ENCODE data around the gene NRP2. TPM values are rescaled to one million over a fixed set of nuclear protein-coding genes. Genes with fewer than 3 reads are reported as not detected.

Gene NRP2
- total RNA-seq, 2 experiments from 2014 or later = 0.26 to 5.7 TPM

- H3K36me3 Mint-ChIP-seq = no peaks in the 10 kb centered on the region
- no peak overlapping the region for H3K4me3 Mint-ChIP-seq
- no peaks in the 10 kb centered on the region for H3K4me1 Mint-ChIP-seq
- no peaks in the 10 kb centered on the region for H3K9me3 Mint-ChIP-seq (ENCODE audit: low read depth)
- H3K27ac Mint-ChIP-seq = no peak overlapping the region
- DNase-seq (no peak), ATAC-seq (no peak)
- H3K27me3 Mint-ChIP-seq = peaks cover 5% of the 10 kb centered on the region
- CTCF ChIA-PET = no interaction called here
Observed at GRCh38 chr2:205806143-205806905, 124.0 kb downstream of the NRP2 start.

- Mint-ChIP-seq H3K27ac (no peak overlapping the region), H3K4me1 (no peaks in the 10 kb centered on the region), H3K27me3 (peaks cover 9% of the 10 kb centered on the region), H3K4me3 (no peak overlapping the region), H3K36me3 (no peaks in the 10 kb centered on the region), H3K9me3 (ENCODE audit: low read depth) (no peaks in the 10 kb centered on the region)
- ATAC-seq (no peak), DNase-seq (no peak)
- CTCF ChIA-PET = no interaction called here
Observed at GRCh38 chr2:205807229-205807628, 124.9 kb downstream of the NRP2 start.

GRCh38 chr2:205807758-205808157 lies 125.5 kb downstream of the NRP2 start:
- no peak overlapping the region for H3K27ac Mint-ChIP-seq
- H3K4me1 Mint-ChIP-seq = no peaks in the 10 kb centered on the region
- no peaks in the 10 kb centered on the region for H3K36me3 Mint-ChIP-seq
- ATAC-seq = no peak
- no peaks in the 10 kb centered on the region for H3K9me3 Mint-ChIP-seq (ENCODE audit: low read depth)
- H3K27me3 Mint-ChIP-seq = peaks cover 9% of the 10 kb centered on the region
- DNase-seq = no peak
- no peak overlapping the region for H3K4me3 Mint-ChIP-seq
- CTCF ChIA-PET = no interaction called here

GRCh38 chr2:205808486-205809121 lies 126.3 kb downstream of the NRP2 start:
- DNase-seq = no peak
- Mint-ChIP-seq H3K4me3 (no peak overlapping the region), H3K27me3 (peaks cover 8% of the 10 kb centered on the region), H3K4me1 (no peaks in the 10 kb centered on the region), H3K36me3 (no peaks in the 10 kb centered on the region), H3K27ac (no peak overlapping the region), H3K9me3 (ENCODE audit: low read depth) (no peaks in the 10 kb centered on the region)
- CTCF ChIA-PET = no interaction called here
- ATAC-seq = no peak

GRCh38 chr2:205811387-205811786 lies 129.1 kb downstream of the NRP2 start:
- Mint-ChIP-seq H3K9me3 (ENCODE audit: low read depth) (no peaks in the 10 kb centered on the region), H3K27ac (no peak overlapping the region), H3K4me1 (no peaks in the 10 kb centered on the region), H3K4me3 (no peak overlapping the region), H3K36me3 (no peaks in the 10 kb centered on the region), H3K27me3 (peaks cover 4% of the 10 kb centered on the region)
- DNase-seq (no peak), ATAC-seq (no peak)
- CTCF ChIA-PET = no interaction called here

GRCh38 chr2:205814039-205814364 lies 131.7 kb downstream of the NRP2 start:
- Mint-ChIP-seq H3K9me3 (ENCODE audit: low read depth) (no peaks in the 10 kb centered on the region), H3K4me3 (no peak overlapping the region), H3K27ac (no peak overlapping the region), H3K4me1 (no peaks in the 10 kb centered on the region), H3K27me3 (peaks cover 4% of the 10 kb centered on the region), H3K36me3 (no peaks in the 10 kb centered on the region)
- ATAC-seq (no peak), DNase-seq (no peak)
- CTCF ChIA-PET = no interaction called here

- H3K36me3 Mint-ChIP-seq = no peaks in the 10 kb centered on the region
- DNase-seq (no peak), ATAC-seq (no peak)
- CTCF ChIA-PET = no interaction called here
- no peaks in the 10 kb centered on the region for H3K4me1 Mint-ChIP-seq
- no peak overlapping the region for H3K4me3 Mint-ChIP-seq
- H3K27ac Mint-ChIP-seq = no peak overlapping the region
- H3K27me3 Mint-ChIP-seq = peaks cover 6% of the 10 kb centered on the region
- H3K9me3 Mint-ChIP-seq (ENCODE audit: low read depth) = no peaks in the 10 kb centered on the region
Observed at GRCh38 chr2:205815673-205816072, 133.4 kb downstream of the NRP2 start.

- no peak for ATAC-seq
- H3K9me3 Mint-ChIP-seq (ENCODE audit: low read depth) = no peaks in the 10 kb centered on the region
- CTCF ChIA-PET = no interaction called here
Observed at GRCh38 chr2:205816268-205816667, 134.0 kb downstream of the NRP2 start.

GRCh38 chr2:205822579-205822978 lies 140.3 kb downstream of the NRP2 start:
- peaks cover 5% of the 10 kb centered on the region for H3K27me3 Mint-ChIP-seq
- H3K9me3 Mint-ChIP-seq (ENCODE audit: low read depth) = no peaks in the 10 kb centered on the region
- no peak overlapping the region for H3K4me3 Mint-ChIP-seq
- DNase-seq = no peak
- ATAC-seq = no peak
- CTCF ChIA-PET = no interaction called here
- H3K4me1 Mint-ChIP-seq = no peaks in the 10 kb centered on the region
- no peaks in the 10 kb centered on the region for H3K36me3 Mint-ChIP-seq
- no peak overlapping the region for H3K27ac Mint-ChIP-seq

More at GRCh38 chr2:205816268-205816667, 134.0 kb downstream of the NRP2 start:
- H3K36me3 Mint-ChIP-seq = no peaks in the 10 kb centered on the region
- no peaks in the 10 kb centered on the region for H3K4me1 Mint-ChIP-seq
- no peak for DNase-seq
- H3K27ac Mint-ChIP-seq = no peak overlapping the region
- peaks cover 6% of the 10 kb centered on the region for H3K27me3 Mint-ChIP-seq
- H3K4me3 Mint-ChIP-seq = no peak overlapping the region

- Mint-ChIP-seq H3K9me3 (ENCODE audit: low read depth) (no peaks in the 10 kb centered on the region), H3K4me1 (no peaks in the 10 kb centered on the region), H3K27me3 (peaks cover 3% of the 10 kb centered on the region), H3K36me3 (no peaks in the 10 kb centered on the region), H3K27ac (no peak overlapping the region), H3K4me3 (no peak overlapping the region)
- CTCF ChIA-PET = no interaction called here
- ATAC-seq (no peak), DNase-seq (no peak)
Observed at GRCh38 chr2:205827809-205828365, 145.6 kb downstream of the NRP2 start.

- CTCF ChIA-PET = no interaction called here
- H3K27ac Mint-ChIP-seq = no peak overlapping the region
- H3K4me1 Mint-ChIP-seq = no peaks in the 10 kb centered on the region
- H3K4me3 Mint-ChIP-seq = no peak overlapping the region
- H3K36me3 Mint-ChIP-seq = no peaks in the 10 kb centered on the region
- DNase-seq (no peak), ATAC-seq (no peak)
- no peaks in the 10 kb centered on the region for H3K9me3 Mint-ChIP-seq (ENCODE audit: low read depth)
- H3K27me3 Mint-ChIP-seq = peaks cover 8% of the 10 kb centered on the region
Observed at GRCh38 chr2:205833864-205834263, 151.6 kb downstream of the NRP2 start.

- Mint-ChIP-seq H3K27me3 (peaks cover 12% of the 10 kb centered on the region), H3K9me3 (ENCODE audit: low read depth) (no peaks in the 10 kb centered on the region), H3K4me1 (no peaks in the 10 kb centered on the region), H3K27ac (no peak overlapping the region), H3K36me3 (no peaks in the 10 kb centered on the region), H3K4me3 (no peak overlapping the region)
- no peak for DNase-seq
- CTCF ChIA-PET = no interaction called here
- no peak for ATAC-seq
Observed at GRCh38 chr2:205834796-205835195, 152.5 kb downstream of the NRP2 start.

GRCh38 chr2:205835251-205835791 lies 153.0 kb downstream of the NRP2 start:
- ATAC-seq (no peak), DNase-seq (no peak)
- CTCF ChIA-PET = no interaction called here
- Mint-ChIP-seq H3K27me3 (peaks cover 12% of the 10 kb centered on the region), H3K4me1 (no peaks in the 10 kb centered on the region), H3K9me3 (ENCODE audit: low read depth) (no peaks in the 10 kb centered on the region), H3K36me3 (no peaks in the 10 kb centered on the region), H3K4me3 (no peak overlapping the region), H3K27ac (no peak overlapping the region)

GRCh38 chr2:205835923-205836322 lies 153.6 kb downstream of the NRP2 start:
- no peaks in the 10 kb centered on the region for H3K4me1 Mint-ChIP-seq
- CTCF ChIA-PET = no interaction called here
- DNase-seq (no peak), ATAC-seq (no peak)
- no peak overlapping the region for H3K4me3 Mint-ChIP-seq
- H3K27me3 Mint-ChIP-seq = peaks cover 13% of the 10 kb centered on the region
- no peak overlapping the region for H3K27ac Mint-ChIP-seq
- H3K36me3 Mint-ChIP-seq = no peaks in the 10 kb centered on the region
- H3K9me3 Mint-ChIP-seq (ENCODE audit: low read depth) = no peaks in the 10 kb centered on the region
